GM18873 (cell line): ENCODE results near the gene TGOLN2.
"Not testable (repeated sequence)": the region's sequence is repeated elsewhere in the genome, so short reads cannot be mapped to it uniquely, and the experiment has no call there.

Experiments used
- ATAC-seq: cut with Tn5 transposase; IDR thresholded peaks from one replicate; pipeline ENCODE4 v1.9.1; 2021; ENCODE audit warnings: mild to moderate bottlenecking, moderate library complexity, moderate number of reproducible peaks; ENCODE audit not compliant: unreplicated experiment, low FRiP score

TGOLN2 gene

DNA sequence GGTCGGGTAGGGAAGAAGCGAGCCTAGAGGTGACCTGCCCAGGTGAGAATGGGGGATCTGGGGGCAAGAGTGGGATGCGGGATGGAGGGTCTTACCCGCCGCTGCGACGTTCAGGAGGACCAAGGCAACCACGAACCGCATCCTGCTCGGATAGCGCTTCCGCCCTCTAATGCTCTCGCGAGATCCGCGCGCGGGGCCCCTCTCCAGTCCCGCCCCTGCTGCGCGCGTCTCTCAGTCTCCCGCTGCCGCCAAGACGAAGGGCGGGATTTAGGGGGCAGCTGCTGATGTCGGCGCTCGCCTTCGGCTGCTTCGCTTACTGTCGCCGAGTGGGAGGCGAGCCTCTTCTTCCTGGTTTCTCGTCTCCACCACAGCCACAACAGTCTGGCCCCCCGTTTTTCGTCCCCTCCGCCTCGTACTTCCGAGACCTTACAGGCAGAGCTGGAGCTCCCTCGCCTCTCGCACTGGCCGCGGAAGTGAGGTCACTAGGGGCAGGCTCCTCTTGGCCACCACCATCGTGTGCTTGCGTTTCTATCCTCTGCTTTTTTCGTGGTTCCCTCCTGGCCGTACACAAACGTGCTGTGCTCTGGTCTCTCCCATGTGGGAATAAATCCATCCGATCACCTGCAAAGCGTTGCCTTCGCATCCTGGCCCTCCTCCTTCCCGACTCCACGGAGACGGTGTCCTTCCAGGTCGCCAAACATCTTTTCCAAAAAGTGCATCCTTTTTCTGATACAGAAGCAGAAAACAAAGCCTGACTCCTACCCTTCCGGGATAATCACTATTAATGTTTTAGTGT lies at the start of gene TGOLN2:
Gene TGOLN2, minus strand, starts transcription at position 168 of the 796 bp plus-strand sequence. Its CDS starts 27 bp downstream, at position 141.
- peak; percentile 70 for ATAC-seq

DNA sequence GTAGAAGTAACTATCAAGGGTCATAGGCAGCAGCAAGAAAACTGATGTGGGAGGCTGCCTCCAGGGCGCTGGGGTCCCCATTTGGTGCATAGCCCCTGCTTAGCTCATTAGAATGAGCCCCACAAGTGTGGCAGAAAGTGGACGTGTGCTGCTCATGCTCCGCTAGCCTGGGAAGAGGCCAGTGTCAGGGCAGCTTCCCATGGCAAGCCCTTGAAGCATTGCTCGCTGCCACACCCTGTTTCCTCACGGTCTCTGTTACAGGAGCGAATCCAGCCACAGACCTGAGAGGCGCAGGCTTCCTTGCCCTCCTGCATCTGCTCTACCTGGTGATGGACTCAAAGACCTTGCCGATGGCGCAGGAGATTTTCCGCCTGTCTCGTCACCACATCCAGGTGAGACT lies 49.3 kb upstream of the TGOLN2 start:
- ATAC-seq: no peak

GRCh38 chr2:85376291-85377065 lies 48.7 kb upstream of the TGOLN2 start:
- ATAC-seq: no peak

- ATAC-seq: no peak
Measured at GRCh38 chr2:85371045-85371444, 43.3 kb upstream of the TGOLN2 start.

GRCh38 chr2:85369500-85369899 lies 41.7 kb upstream of the TGOLN2 start:
- no peak for ATAC-seq

GRCh38 chr2:85368921-85369320 lies 41.1 kb upstream of the TGOLN2 start:
- no peak for ATAC-seq

DNA sequence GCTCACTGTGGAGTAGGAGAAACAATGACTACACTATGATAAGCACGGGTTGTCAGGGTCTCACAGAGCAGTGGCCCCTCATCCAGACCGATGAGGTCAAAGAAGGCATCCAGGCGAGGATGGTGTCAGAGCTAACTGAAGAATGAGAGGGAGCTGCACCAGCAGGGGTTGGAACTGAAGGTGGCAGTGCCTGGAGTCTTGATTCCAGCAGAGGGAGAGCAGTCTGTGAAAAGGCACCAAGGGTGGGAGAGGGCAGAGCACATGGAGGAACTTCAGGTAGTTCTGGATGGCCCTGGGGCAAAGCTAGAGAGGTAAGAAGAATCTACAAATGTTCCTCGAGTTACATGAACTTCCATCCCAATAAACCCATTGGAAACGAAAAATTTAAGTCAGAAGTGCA lies 39.4 kb upstream of the TGOLN2 start:
- ATAC-seq: no peak

GRCh38 chr2:85362653-85363387 lies 35.0 kb upstream of the TGOLN2 start:
- not testable (repeated sequence) for ATAC-seq

GRCh38 chr2:85357736-85358135 lies 29.9 kb upstream of the TGOLN2 start:
- no peak for ATAC-seq

DNA sequence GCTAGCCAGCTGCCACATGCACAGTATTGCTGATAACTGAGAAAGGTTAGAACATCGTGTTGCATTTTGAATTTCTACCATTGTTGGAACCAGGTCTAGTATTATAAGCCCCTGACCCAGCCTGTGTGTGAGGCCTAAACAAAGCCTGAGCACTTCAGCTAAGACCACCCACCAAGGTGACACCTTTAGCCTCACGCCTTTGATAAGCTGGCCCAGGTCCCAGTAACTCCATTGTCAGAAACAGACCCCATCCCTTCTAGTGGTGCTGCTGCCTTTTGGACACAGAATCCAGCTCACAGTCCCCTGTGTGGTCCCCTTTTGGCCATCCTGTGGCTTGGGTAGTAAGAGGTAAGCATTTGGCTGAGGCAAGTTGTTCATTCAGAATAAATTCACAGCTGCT lies 28.4 kb upstream of the TGOLN2 start:
- no peak for ATAC-seq

- no peak for ATAC-seq
Measured at GRCh38 chr2:85355521-85355920, 27.7 kb upstream of the TGOLN2 start.

DNA sequence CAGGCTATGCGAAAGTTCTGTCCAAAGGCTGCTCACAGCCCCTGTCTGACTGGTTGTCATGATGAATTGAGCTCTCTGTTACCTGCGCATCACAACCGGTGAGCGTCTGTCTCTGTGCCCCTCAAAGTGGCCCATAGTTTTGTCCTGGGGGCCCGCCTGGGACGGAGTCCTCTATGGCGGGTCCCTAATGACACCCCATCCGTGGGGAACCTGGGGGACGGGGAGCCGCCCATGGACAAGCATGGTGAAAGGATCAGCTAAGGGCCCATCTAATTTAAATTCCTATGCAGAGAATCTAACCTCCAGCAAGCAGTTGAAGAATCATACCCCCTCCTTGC lies 27.3 kb upstream of the TGOLN2 start:
- ATAC-seq: peak; percentile 2

- ATAC-seq: peak; percentile 90
Measured at GRCh38 chr2:85354286-85355072, 26.7 kb upstream of the TGOLN2 start, which contains the start of the genes ELMOD3 and RETSAT. ELMOD3 (plus strand) TSS chr2:85354769; CDS start chr2:85357199, 2,430 bp downstream. RETSAT (minus strand) TSS chr2:85354528; CDS start chr2:85354507, 21 bp downstream.

- no peak for ATAC-seq
Measured at GRCh38 chr2:85353876-85354285, 26.1 kb upstream of the TGOLN2 start.

DNA sequence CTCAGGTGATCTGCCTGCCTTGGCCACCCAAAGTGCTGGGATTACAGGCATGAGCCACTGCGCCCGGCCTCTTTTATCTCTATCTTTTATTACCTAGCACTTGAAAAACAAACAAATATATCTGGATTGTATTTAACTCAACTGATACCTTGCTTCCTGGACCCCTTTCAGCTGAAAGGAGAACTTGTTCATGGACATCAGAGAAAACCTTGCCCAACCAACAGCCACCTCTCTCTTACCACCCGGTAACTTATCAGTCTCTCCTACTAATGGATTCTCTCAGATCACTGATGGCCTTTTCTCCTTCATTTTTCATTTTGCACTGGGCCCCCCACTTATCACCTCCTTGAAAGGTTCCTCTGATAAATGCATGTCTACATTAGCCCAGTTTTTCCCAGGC lies 19.8 kb upstream of the TGOLN2 start:
- no peak for ATAC-seq

DNA sequence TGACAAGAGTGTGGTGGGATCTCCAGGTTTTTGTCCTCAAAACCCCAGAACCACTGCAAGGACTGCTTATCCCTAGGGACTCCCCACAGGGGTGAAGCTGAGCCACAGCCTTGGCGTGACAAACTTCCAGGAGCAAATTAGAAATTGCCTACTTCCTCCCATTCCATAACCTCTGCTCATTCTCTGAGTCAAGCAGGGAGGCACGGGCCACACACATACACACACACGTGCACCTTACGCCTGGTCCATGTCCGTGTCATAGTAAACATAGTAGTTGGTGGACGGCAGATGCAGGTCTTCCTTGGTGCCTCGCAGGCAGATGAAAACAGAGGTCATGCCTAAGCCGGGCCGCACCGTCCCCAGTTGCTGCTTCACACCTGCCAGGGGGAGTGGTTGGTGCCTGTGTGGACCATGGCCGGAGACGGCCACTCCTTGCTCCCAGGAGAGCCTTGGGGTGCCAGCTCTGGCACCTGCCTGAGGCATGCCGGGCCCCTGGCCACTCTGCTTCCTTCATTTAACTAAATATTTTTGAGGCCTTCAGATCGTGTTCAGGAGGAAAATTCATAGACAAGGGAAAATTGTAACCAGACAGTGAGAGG lies 16.7 kb upstream of the TGOLN2 start:
- no peak for ATAC-seq

DNA sequence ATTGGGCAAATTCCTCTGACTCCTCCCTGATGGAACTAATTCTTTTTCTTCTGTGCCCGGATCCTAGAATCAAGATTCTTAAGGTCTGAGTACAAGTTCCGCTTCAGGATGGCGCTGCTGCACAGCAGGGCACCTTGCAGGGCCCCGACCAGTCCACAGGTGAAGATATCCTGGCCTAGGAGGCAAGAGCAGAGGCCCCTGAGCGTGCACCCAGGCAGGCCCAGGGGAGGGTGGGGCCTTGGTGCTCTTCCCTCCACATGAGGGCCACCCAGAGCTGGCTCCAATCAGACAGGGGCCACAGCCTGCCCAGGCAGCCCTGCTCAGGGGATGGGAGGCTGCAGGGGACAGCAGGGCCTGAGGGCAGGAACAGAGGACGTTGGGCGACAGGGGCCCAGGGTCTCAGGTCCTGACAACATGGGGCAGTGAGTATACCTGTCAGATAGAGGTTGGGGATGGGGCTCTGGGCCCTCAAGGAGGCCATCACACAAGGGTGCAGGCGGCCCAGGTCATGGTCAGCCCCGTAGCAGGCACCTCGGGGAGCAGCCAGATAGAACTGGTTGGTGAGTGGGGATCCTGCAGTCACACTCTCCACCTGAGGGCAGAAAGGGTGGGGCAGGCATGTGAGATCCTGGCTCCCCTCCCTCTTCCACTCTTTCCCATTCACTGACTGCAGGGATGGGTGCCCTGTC lies 15.6 kb upstream of the TGOLN2 start:
- not testable (repeated sequence) for ATAC-seq

GRCh38 chr2:85342156-85342555 lies 14.4 kb upstream of the TGOLN2 start:
- ATAC-seq: no peak
